Testis (tissue), 3 donors: Measurements from ENCODE around the gene USP48. TPM values are rescaled to one million over a fixed set of nuclear protein-coding genes. Genes with fewer than 3 reads are reported as not detected.
"Not testable (repeated sequence)": the region's sequence is repeated elsewhere in the genome, so short reads cannot be mapped to it uniquely, and the experiment has no call there.

ENCODE experiments used
- DNase-seq: peaks from one replicate; pipeline ENCODE4 v3.0.0-alpha.2; 2019
- H3K27ac ChIP-seq, 2 donors: fragments of 200-600 bp; sonication (generic); one replicate each; pipeline ENCODE4 v1.5.1; 2019
- H3K27me3 ChIP-seq: fragments of 200-600 bp; sonication (generic); one replicate; pipeline ENCODE4 v1.5.1; 2019
- H3K36me3 ChIP-seq: fragments of 200-600 bp; sonication (generic); one replicate; pipeline ENCODE4 v1.5.1; 2017; ENCODE audit warnings: low read depth; ENCODE audit errors: missing control alignments
- H3K4me1 ChIP-seq: fragments of 200-600 bp; sonication (generic); one replicate; pipeline ENCODE4 v1.5.1; 2019
- H3K4me3 ChIP-seq, 2 donors: fragments of 200-600 bp; sonication (generic); one replicate each; pipeline ENCODE4 v1.5.1; 2017 to 2019
- H3K9me3 ChIP-seq: fragments of 200-600 bp; sonication (generic); one replicate; pipeline ENCODE4 v1.5.1; 2017
- CTCF ChIP-seq, 3 experiments: fragments of 450-650 bp in 2 of 3; fragments of 200-600 bp in 1 of 3; sonication (generic) in 1 of 3; IDR thresholded peaks; one replicate each; pipeline ENCODE4 v1.5.1; 2016 to 2019; ENCODE audit warnings: antibody characterized with exemption in 3 of 3, mild to moderate bottlenecking in 2 of 3, moderate library complexity in 1 of 3
- POLR2A ChIP-seq: fragments of 450-650 bp; IDR thresholded peaks from one replicate; pipeline ENCODE4 v1.6.1; 2017; ENCODE audit warnings: antibody characterized with exemption, mild to moderate bottlenecking, moderate library complexity
- WGBS, 2 donors: methylation state at CpG; one replicate each; pipeline ENCODE4 v1.1.5; 2018; 5-methylcytosine and 5-hydroxymethylcytosine counted together
- intact Hi-C: fragments of 100-400 bp; cut with DNase I; formaldehyde crosslinking; loops from one replicate; pipeline ENCODE4 v1.15.1; 2023; ENCODE audit warnings: low total_unique reads
- polyA plus RNA-seq: library from polyadenylated mRNA; stranded (reverse); fragments of 350-450 nt; fragmentation: Illumina TruSeq; extraction: RNeasy Lipid Tissue Mini Kit (QIAGEN cat#74804); gene quantifications from one replicate; pipeline ENCODE4 v1.2.3, GENCODE V29; 2014; ENCODE audit warnings: low read depth, low replicate concordance; ENCODE audit not compliant: insufficient read depth
- total RNA-seq, 2 donors: library from RNA; depleted of rRNA; stranded (reverse); fragments of >200 nt; gene quantifications; one replicate each; pipeline ENCODE4 v1.2.3, GENCODE V29; 2016

The USP48 gene
- total and polyA plus RNA-seq, 3 donors from 2014 or later: 33.3 to 66.2 (median 63.0) TPM

- intact Hi-C loops: no loop called here
- no peak for DNase-seq
- Histone ChIP-seq H3K4me3 (no peak overlapping the region), H3K4me1 (peaks cover 10% of the 10 kb centered on the region), H3K36me3 (no peaks in the 10 kb centered on the region), H3K27me3 (no peaks in the 10 kb centered on the region), H3K9me3 (no peaks in the 10 kb centered on the region), H3K27ac (no peak overlapping the region)
- WGBS, 2 donors: 85 to 88% methylated on average over 10 of the region's 10 CpGs
- no peak for TF ChIP-seq CTCF (IDR thresholded peaks at IDR 0.05)
- TF ChIP-seq POLR2A: no peak
These were observed 108.0 kb downstream of the USP48 start for GRCh38 chr1:21674957-21675356.

- peak; percentile 8 for DNase-seq
- H3K27ac ChIP-seq, intact Hi-C loops: not testable (repeated sequence)
These were observed 109.1 kb downstream of the USP48 start for GRCh38 chr1:21673853-21674252.

GRCh38 chr1:21673277-21673780 lies 109.6 kb downstream of the USP48 start:
- H3K4me3 ChIP-seq: no peak overlapping the region
- DNase-seq: peak; percentile 53
- no peak overlapping the region for H3K27ac ChIP-seq
- H3K9me3 ChIP-seq: no peaks in the 10 kb centered on the region
- peaks cover 15% of the 10 kb centered on the region for H3K4me1 ChIP-seq
- TF ChIP-seq POLR2A (no peak), CTCF (IDR thresholded peaks at IDR 0.05) (no peak)
- intact Hi-C loops: no loop called here
- H3K36me3 ChIP-seq: no peaks in the 10 kb centered on the region
- 24 to 29% methylated on average over 9 of the region's 9 CpGs for WGBS, 2 donors
- H3K27me3 ChIP-seq: no peaks in the 10 kb centered on the region

More at GRCh38 chr1:21673853-21674252, 109.1 kb downstream of the USP48 start:
- H3K36me3 ChIP-seq, H3K4me3 ChIP-seq, H3K27me3 ChIP-seq, H3K9me3 ChIP-seq: not testable (repeated sequence)
- peaks cover 13% of the 10 kb centered on the region for H3K4me1 ChIP-seq
- WGBS, 2 donors: 86 to 88% methylated on average over 7 of the region's 7 CpGs

GRCh38 chr1:21672478-21673276 lies 110.3 kb downstream of the USP48 start:
- intact Hi-C loops: no loop called here
- Histone ChIP-seq H3K4me3 (no peak overlapping the region), H3K27ac (no peak overlapping the region), H3K36me3 (no peaks in the 10 kb centered on the region), H3K4me1 (peaks cover 15% of the 10 kb centered on the region), H3K27me3 (no peaks in the 10 kb centered on the region), H3K9me3 (no peaks in the 10 kb centered on the region)
- TF ChIP-seq POLR2A (no peak), CTCF (IDR thresholded peaks at IDR 0.05) (no peak)
- DNase-seq: peak; percentile 13
- 74 to 89% methylated on average over 10 of the region's 10 CpGs for WGBS, 2 donors

- peak; percentile 12 for DNase-seq
- 42 to 43% methylated on average over 5 to 6 of the region's 6 CpGs for WGBS, 2 donors
- H3K27ac ChIP-seq: no peak overlapping the region
These were observed 111.0 kb downstream of the USP48 start for GRCh38 chr1:21671915-21672314.

More at GRCh38 chr1:21671915-21672314, 111.0 kb downstream of the USP48 start:
- Histone ChIP-seq H3K4me3 (no peak overlapping the region), H3K4me1 (peaks cover 15% of the 10 kb centered on the region), H3K36me3 (no peaks in the 10 kb centered on the region), H3K27me3 (no peaks in the 10 kb centered on the region), H3K9me3 (no peaks in the 10 kb centered on the region)
- no peak for TF ChIP-seq POLR2A
- intact Hi-C loops: no loop called here
